Measurements from ENCODE around the gene GABARAPL1.

- TF ChIP-seq CTCF (IDR thresholded peaks at IDR 0.05) (no peak), POLR2AphosphoS5 (IDR thresholded peaks at IDR 0.05; ENCODE audit: low read depth, low read length) (no peak), REST (IDR thresholded peaks at IDR 0.05; ENCODE audit: insufficient read depth in 1 of 2, low read depth in 2 of 2, low read length in 1 of 2) (no peak), SIN3A (IDR thresholded peaks at IDR 0.05; ENCODE audit: borderline replicate concordance, insufficient read depth, low read depth, low read length) (no peak)
These were observed 28.6 kb downstream of the GABARAPL1 start for GRCh38 chr12:10241290-10241689.

All from Panc1 (cell line).